K562 (cell line): ENCODE results near the gene CERS4. TPM values are rescaled to one million over a fixed set of nuclear protein-coding genes. Genes with fewer than 3 reads are reported as not detected.

Source experiments
- CEBPB ChIP-seq: fragments of 450-650 bp; IDR thresholded peaks from 2 replicates; pipeline ENCODE4 v1.6.1; 2016; ENCODE audit warnings: missing genetic modification characterization, missing compliant biosample characterization
- CREBBP ChIP-seq: IDR thresholded peaks from one replicate; pipeline ENCODE4 v1.6.1; 2012; ENCODE audit warnings: low read depth, mild to moderate bottlenecking, control low read depth, inconsistent platforms, low read length
- DNMT1 ChIP-seq: fragments of 450-650 bp; IDR thresholded peaks from 2 replicates; pipeline ENCODE4 v1.6.1; 2016; ENCODE audit warnings: antibody characterized with exemption, mild to moderate bottlenecking
- DPF2 ChIP-seq: fragments of 450-650 bp; IDR thresholded peaks from 2 replicates; pipeline ENCODE4 v1.6.1; 2016
- ERF ChIP-seq: fragments of 450-650 bp; formaldehyde crosslinking; IDR thresholded peaks from 2 replicates; pipeline ENCODE4 v1.4.0; 2020; ENCODE audit warnings: mild to moderate bottlenecking, mixed read lengths
- FUS ChIP-seq: fragments of 200-400 bp; formaldehyde crosslinking; optimal IDR thresholded peaks from 2 replicates; pipeline ENCODE3; 2017; ENCODE audit warnings: low read depth, low read length
- KDM5B ChIP-seq: fragments of 200-600 bp; sonication (generic); IDR thresholded peaks from 2 replicates; pipeline ENCODE4 v1.6.1; 2012; ENCODE audit warnings: low read depth, mild to moderate bottlenecking, moderate library complexity, low read length, control low read depth, inconsistent platforms; ENCODE audit not compliant: insufficient replicate concordance
- MEIS2 ChIP-seq: fragments of 450-650 bp; IDR thresholded peaks from 2 replicates; pipeline ENCODE4 v1.6.1; 2014; ENCODE audit warnings: mild to moderate bottlenecking; ENCODE audit not compliant: partially characterized antibody
- POLR2AphosphoS2 ChIP-seq: IDR thresholded peaks from 2 replicates; pipeline ENCODE4 v1.6.1; 2012; ENCODE audit warnings: low read length, improper control_type of control experiment
- PRMT5 ChIP-seq: sonication (generic); formaldehyde crosslinking; IDR thresholded peaks from 2 replicates; pipeline ENCODE4 v1.5.0; 2020; ENCODE audit warnings: missing genetic modification reagents
- RBFOX2 ChIP-seq: fragments of 200-400 bp; formaldehyde crosslinking; IDR thresholded peaks from 2 replicates; pipeline ENCODE4 v1.6.1; 2017; ENCODE audit warnings: low read depth, mild to moderate bottlenecking, low read length, moderate library complexity
- SOX6 ChIP-seq: fragments of 450-650 bp; IDR thresholded peaks from 2 replicates; pipeline ENCODE4 v1.6.1; 2014; ENCODE audit warnings: mild to moderate bottlenecking
- TGIF2 ChIP-seq: sonication (generic); formaldehyde crosslinking; IDR thresholded peaks from 2 replicates; pipeline ENCODE4 v1.8.1; 2022; ENCODE audit warnings: mild to moderate bottlenecking, missing genetic modification reagents, moderate library complexity
- ZC3H8 ChIP-seq: fragments of 450-650 bp; IDR thresholded peaks from 2 replicates; pipeline ENCODE4 v1.6.1; 2017
- ZFP1 ChIP-seq: fragments of 450-650 bp; formaldehyde crosslinking; IDR thresholded peaks from 2 replicates; pipeline ENCODE4 v1.4.0; 2020; ENCODE audit warnings: mild to moderate bottlenecking, mixed read lengths
- ZNF778 ChIP-seq: fragments of 450-650 bp; formaldehyde crosslinking; IDR thresholded peaks from 2 replicates; pipeline ENCODE4 v1.4.0; 2020; ENCODE audit warnings: mild to moderate bottlenecking, moderate library complexity
- polyA plus RNA-seq, 8 experiments: library from polyadenylated mRNA; depleted of rRNA in 4 of 8; stranded (reverse) in 5 of 8; unstranded in 3 of 8; fragments of >200 nt; fragmentation: Nextera tagmentation in 2 of 8; fragmentation: Illumina TruSeq in 1 of 8; extraction: Ambion mirVana in 2 of 8; extraction: Trizol in 1 of 8; gene quantifications; 2 replicates each; pipeline versions ENCODE4 v1.2.1 to v1.2.3, GENCODE V29; 2011 to 2014; ENCODE audit warnings: inconsistent platforms in 1 of 8, missing spikeins in 1 of 8
- total RNA-seq, 7 experiments: library from RNA; depleted of rRNA in 6 of 7; stranded (reverse); fragments of >200 nt in 6 of 7; fragmentation: Illumina TruSeq in 2 of 7; extraction: Trizol in 2 of 7; gene quantifications; 2 replicates each; pipeline versions ENCODE4 v1.2.1 to v1.2.3, GENCODE V29; 2011 to 2021; ENCODE audit warnings: low replicate concordance in 1 of 7
- TF ChIP-seq, protein P1 (sequence below), 2 experiments: fragments of 450-650 bp in 1 of 2; IDR thresholded peaks; 2 replicates each; pipeline ENCODE4 v1.6.1; 2011 to 2017; ENCODE audit warnings: low read depth in 2 of 2, antibody characterized with exemption in 1 of 2, borderline replicate concordance in 1 of 2, low read length in 1 of 2, mild to moderate bottlenecking in 1 of 2, mixed read lengths in 1 of 2; ENCODE audit not compliant: control insufficient read depth in 1 of 2
- TF ChIP-seq, protein P2 (sequence below): IDR thresholded peaks from 2 replicates; pipeline ENCODE4 v1.6.1; 2012; ENCODE audit warnings: low read depth, low read length, improper control_type of control experiment, borderline replicate concordance

The CERS4 gene
- total and polyA plus RNA-seq, 9 of the 15 experiments (the other 6 are each of a cell fraction or from before 2014, with no cell fraction given): 0.14 to 4.4 (median 2.9) TPM; not detected in 1

DNA sequence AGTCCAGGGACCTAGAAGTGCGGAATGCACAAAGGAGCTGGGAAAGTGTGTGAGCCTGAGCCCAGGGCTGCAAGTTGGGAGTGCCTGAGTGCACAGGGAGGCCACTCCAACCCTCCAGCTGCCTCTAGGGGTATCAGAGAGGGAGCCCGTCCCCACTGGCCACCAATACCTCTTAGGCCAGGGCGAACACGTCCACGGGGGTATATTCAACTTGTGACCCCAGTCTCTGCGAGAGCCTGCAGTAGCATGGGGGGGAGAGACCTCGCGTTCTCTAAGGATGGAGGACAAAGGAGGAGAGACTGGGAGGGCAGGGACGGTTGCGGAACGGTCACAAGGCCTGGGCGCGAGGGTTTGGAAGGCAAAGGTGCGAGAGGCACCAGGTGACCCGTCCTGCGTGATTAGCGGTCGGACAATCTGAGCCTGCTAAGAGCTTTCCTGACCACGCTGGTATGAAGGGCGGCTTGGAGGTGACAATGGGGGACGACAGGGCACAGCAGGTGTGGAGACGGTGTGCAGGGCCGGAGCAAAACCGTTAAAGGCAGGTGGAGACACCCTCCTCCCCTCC lies 98.3 kb downstream of the CERS4 start (continued):
- TF ChIP-seq DNMT1 (0 out of 2 replicates have a peak, but pooled peaks have one; percentile 63), RBFOX2 (no peak), SOX6 (no peak), ZFP1 (CRISPR knock-in tag) (no peak), CREBBP (no peak), TGIF2 (CRISPR knock-in tag) (no peak), DPF2 (peak; percentile 17; the same call in 1 of the 2 replicates), PRMT5 (CRISPR knock-in tag) (no peak), POLR2AphosphoS2 (no peak), ZC3H8 (no peak), FUS (no peak), ERF (no peak), ZNF778 (CRISPR knock-in tag) (no peak), MEIS2 (no peak), KDM5B (no peak), CEBPB (tag) (no peak)
- TF ChIP-seq, protein P1, sequence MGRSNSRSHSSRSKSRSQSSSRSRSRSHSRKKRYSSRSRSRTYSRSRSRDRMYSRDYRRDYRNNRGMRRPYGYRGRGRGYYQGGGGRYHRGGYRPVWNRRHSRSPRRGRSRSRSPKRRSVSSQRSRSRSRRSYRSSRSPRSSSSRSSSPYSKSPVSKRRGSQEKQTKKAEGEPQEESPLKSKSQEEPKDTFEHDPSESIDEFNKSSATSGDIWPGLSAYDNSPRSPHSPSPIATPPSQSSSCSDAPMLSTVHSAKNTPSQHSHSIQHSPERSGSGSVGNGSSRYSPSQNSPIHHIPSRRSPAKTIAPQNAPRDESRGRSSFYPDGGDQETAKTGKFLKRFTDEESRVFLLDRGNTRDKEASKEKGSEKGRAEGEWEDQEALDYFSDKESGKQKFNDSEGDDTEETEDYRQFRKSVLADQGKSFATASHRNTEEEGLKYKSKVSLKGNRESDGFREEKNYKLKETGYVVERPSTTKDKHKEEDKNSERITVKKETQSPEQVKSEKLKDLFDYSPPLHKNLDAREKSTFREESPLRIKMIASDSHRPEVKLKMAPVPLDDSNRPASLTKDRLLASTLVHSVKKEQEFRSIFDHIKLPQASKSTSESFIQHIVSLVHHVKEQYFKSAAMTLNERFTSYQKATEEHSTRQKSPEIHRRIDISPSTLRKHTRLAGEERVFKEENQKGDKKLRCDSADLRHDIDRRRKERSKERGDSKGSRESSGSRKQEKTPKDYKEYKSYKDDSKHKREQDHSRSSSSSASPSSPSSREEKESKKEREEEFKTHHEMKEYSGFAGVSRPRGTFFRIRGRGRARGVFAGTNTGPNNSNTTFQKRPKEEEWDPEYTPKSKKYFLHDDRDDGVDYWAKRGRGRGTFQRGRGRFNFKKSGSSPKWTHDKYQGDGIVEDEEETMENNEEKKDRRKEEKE (IDR thresholded peaks at IDR 0.05; ENCODE audit: borderline replicate concordance in 1 of 2, control insufficient read depth in 1 of 2, low read depth in 2 of 2, low read length in 1 of 2): no peak
- TF ChIP-seq, protein P2, sequence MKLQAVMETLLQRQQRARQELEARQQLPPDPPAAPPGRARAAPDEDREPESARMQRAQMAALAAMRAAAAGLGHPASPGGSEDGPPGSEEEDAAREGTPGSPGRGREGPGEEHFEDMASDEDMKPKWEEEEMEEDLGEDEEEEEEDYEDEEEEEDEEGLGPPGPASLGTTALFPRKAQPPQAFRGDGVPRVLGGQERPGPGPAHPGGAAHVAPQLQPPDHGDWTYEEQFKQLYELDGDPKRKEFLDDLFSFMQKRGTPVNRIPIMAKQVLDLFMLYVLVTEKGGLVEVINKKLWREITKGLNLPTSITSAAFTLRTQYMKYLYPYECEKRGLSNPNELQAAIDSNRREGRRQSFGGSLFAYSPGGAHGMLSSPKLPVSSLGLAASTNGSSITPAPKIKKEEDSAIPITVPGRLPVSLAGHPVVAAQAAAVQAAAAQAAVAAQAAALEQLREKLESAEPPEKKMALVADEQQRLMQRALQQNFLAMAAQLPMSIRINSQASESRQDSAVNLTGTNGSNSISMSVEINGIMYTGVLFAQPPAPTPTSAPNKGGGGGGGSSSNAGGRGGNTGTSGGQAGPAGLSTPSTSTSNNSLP: no peak
